Cortex of kidney (tissue), 1 donor: ENCODE results near the gene MBD5.

ENCODE experiments used
- DNase-seq: peaks from one replicate; lab custom pipeline; 2025; lab: John Stamatoyannopoulos, UW

The MBD5 gene

GRCh38 chr2:148548716-148549400 lies 528.0 kb downstream of the MBD5 start:
- DNase-seq: no peak

DNA sequence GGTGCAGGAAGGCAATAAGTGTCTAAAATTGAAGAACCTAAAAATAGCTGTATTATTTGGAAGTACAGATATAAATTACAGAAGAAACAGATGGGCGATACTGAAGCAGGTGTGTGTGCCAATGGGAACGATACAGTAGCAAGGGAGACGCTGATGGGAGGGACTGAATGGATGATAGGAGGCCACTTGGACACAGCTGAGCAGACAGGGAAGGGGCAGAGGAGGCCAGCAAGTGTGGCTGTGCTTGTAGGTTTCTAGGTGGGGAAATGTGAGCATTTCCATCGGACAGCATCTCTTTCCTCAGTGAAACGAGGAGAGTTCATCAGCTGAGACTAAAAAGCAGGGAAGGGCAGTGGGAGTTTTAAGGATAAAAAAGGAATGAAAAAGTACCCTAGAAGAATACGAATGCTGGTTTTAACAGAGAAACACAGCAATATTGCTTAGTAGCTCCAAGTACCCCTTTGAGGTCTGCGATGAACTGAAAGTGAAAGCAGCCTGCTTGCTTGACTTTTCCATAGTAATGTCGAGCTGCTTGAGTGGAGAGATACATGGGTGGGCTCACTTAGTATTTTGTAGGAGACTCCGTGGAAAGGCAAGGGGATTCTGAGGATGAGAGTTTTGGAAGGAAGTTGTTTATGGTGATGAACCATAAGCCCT lies 531.9 kb downstream of the MBD5 start:
- no peak for DNase-seq

- DNase-seq: no peak
Measured at GRCh38 chr2:148553332-148553887, 532.5 kb downstream of the MBD5 start.

DNA sequence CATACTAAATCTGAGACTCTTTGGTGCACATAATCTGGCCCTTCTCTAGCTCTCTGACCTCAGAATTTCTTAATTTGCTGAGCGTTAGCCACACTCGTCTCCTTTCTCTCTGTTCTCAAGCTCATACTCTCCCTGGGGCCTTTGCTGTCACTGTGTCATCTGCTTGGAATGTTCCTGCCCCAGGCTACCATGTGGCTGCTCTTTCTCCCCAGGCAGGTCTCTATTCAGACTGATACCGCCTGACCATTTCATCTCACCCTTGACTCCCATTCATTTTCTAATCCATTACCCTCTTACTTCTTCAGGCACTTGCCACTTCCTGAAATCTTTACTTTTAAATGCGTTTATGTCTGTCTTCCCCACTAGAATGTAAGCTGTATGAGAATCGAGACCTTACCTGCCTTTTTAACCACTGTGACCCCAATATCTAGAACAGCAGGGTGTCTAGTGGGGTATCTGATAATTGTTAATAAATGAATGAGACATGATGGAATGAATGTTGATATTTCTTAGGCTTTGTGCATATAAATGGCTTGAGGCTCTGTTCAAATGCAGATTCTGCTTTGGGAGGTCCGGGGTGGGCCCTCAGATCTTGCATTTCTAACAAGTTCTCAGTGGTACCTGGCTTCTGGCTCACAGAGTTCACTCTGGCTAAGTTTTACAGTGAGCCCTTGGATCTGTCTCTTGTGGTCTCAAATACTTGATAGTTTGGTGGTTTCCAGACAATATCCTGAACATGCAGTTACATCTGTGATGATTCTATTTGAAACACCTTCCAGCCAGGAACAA lies 533.8 kb downstream of the MBD5 start:
- DNase-seq: no peak

DNA sequence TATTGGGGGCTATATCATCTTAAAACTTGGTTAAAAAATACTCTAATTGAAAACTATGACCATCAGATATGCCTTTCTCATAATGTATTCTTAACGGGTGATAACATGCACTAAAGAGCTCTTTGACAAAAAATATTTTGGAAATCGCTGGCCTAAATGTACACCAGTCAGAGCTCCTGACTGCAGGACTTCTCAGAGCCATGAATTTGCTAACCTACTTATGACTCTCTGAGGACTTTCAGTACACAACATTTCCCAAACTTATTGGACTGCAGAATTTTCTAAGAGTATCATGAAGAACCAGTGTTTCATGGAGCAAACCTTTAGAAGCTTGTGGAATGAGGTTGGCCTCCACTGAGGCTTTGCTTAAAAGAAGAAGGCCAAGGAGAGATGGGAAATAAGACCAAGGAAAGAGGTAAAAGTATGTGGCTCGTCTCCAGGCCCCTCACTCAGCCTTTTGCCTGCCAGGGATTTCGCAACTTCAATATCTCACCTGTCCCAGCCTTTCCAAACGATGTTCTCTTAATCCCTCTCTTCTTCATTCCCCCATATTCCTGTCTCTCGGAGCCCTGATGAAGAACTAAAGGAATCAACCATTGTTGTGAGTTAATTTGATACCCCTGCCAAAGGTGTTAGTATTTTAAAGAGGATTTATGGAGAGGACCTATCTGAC lies 534.9 kb downstream of the MBD5 start:
- DNase-seq: no peak

DNA sequence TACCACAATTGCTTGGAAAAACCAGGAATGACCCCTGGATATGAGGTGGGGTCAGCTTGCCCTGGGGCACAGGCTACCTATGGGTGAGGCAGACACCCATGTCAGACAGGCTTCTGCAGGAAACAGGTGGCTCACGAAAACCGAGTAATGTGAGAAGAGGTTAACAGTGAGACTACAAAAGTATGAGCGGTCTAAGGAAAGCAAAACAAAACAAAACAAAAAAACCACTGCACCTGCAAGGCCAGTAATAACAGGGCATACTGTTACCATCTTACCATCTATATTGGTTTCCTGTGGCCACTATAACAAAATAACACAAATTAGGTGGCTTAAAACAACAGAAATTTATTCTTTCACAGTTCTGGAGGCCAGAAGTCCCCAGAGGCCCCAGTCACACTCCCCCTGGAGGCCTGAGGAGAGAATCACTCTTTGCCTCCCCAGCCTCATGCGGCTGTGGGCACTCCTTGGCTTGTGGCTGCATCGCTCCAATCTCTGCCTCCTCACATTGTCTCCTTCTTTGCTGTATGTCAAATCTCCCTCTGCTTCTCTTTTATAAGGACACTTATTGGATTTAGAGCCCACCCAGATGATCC lies 537.0 kb downstream of the MBD5 start:
- no peak for DNase-seq

DNA sequence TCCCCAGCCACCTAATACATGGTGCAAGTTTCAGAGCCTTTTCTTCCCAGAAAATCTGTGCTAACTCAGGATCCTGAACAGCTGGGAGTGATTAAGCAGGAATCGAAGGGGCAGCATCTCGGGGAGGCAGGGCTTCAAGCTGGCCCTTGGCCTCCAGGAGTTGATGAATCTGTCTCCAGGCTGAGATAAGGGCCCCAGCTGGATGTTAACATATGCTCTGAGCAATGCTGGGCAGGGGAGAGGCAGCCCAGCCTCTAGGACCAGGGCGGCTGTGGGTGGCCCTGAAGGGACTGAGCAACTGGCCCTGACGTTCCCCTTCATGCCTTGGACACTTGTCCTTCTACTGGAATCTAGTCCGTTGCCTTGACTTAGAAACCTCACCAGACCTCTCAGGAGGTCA lies 539.6 kb downstream of the MBD5 start:
- DNase-seq: no peak

DNA sequence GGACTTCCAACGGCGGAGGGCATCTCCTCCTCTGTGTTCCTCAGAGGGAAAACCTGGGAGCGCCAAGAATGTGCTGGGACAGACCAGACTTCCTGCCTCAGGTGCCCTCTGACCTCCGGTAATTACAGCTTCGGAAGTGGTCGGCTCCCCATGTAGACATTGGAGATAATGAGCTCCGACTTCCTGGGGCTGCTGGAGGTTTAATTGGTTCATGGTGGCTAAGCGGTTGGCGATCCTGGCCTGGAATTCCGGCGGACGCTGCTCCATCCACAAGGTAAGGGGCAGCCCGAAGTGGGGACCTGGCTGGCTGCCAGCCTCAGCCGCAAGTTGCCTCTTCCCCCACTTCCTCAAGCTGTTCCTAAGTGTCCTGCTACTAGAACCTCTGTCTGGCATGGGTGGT lies 540.5 kb downstream of the MBD5 start:
- no peak for DNase-seq

GRCh38 chr2:148565272-148565894 lies 544.5 kb downstream of the MBD5 start:
- no peak for DNase-seq
